ENCODE measurements around the gene CCNA2. TPM values are rescaled to one million over a fixed set of nuclear protein-coding genes. Genes with fewer than 3 reads are reported as not detected.

The CCNA2 gene
- total and polyA plus RNA-seq, 2 donors from 2014 or later: 0.71 to 1.4 TPM

DNA sequence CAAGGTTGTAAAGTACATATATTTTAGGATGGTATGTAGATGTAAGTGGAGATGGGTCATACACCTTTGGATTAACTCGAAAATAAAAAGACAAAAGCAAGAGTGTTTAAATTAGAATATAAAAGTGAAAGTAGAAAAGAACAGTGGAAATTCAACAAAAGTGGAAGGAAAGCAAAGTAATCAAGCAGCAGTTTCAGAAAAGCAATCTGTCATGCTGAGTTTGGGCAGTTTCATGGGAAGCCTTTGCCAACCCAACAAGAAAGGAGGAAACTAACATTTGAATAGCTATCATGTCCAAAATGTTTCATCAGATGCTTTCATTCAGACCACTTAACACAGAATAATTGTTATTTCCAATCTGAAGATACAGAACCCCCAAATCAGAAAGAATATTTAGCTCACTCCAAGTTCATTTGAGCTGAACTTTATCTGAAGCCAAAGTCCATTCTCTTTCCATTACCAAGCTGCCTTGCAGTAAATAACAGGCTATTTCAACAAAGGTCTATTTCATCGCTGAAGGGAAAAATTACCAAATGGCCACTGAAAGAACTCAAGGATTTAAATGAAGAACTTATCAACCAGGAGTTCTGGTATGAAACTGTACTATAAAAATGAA lies 24.4 kb downstream of the CCNA2 start:
- Histone ChIP-seq H3K4me1 (ENCODE audit: control insufficient read depth in 2 of 3, insufficient read depth in 2 of 3, low read depth in 1 of 3, low read length in 3 of 3) (peaks cover 0 to 3% (median 2%) of the 10 kb centered on the region in 3 donors), H3K9me3 (ENCODE audit: control insufficient read depth in 2 of 3, insufficient read depth in 1 of 3, low read length in 3 of 3) (no peaks in the 10 kb centered on the region), H3K9ac (ENCODE audit: low read length in 3 of 3) (no peak overlapping the region), H3K36me3 (ENCODE audit: control insufficient read depth in 2 of 3, insufficient read depth in 3 of 3, low read length in 3 of 3) (no peaks in the 10 kb centered on the region), H3K27ac (ENCODE audit: low read depth in 2 of 2, low read length in 2 of 2) (no peak overlapping the region), H3K27me3 (ENCODE audit: control insufficient read depth, insufficient read depth, low read length) (no peaks in the 10 kb centered on the region), H3K4me3 (ENCODE audit: low read length in 3 of 3) (no peak overlapping the region)
- FAIRE-seq (no peak), DNase-seq (no peak)
- TF ChIP-seq, protein P1, sequence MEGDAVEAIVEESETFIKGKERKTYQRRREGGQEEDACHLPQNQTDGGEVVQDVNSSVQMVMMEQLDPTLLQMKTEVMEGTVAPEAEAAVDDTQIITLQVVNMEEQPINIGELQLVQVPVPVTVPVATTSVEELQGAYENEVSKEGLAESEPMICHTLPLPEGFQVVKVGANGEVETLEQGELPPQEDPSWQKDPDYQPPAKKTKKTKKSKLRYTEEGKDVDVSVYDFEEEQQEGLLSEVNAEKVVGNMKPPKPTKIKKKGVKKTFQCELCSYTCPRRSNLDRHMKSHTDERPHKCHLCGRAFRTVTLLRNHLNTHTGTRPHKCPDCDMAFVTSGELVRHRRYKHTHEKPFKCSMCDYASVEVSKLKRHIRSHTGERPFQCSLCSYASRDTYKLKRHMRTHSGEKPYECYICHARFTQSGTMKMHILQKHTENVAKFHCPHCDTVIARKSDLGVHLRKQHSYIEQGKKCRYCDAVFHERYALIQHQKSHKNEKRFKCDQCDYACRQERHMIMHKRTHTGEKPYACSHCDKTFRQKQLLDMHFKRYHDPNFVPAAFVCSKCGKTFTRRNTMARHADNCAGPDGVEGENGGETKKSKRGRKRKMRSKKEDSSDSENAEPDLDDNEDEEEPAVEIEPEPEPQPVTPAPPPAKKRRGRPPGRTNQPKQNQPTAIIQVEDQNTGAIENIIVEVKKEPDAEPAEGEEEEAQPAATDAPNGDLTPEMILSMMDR (IDR thresholded peaks at IDR 0.05; ENCODE audit: borderline replicate concordance, extremely low read depth, insufficient read depth): no peak
- intact Hi-C loops (cut with DNase I): no loop called here

DNA sequence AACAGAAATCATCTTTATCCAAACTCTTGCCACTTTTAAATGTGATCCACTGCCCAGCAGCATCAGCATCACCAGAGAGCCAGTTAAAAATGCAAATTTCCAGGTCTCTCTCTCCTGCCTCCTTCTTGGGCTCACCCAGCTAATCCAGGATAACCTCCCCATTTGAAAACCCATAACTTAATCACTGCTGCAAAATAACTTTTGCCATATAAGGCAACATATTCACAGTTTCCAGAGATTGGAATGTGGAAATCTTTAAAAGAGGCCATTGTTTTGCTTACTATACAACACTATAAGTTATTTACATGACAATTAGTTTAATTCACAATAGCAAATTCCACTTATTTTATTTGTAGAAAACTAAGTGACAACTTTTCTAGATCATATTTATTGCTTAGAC lies 27.4 kb downstream of the CCNA2 start:
- H3K9ac ChIP-seq (ENCODE audit: low read length in 3 of 3): no peak overlapping the region
- H3K4me1 ChIP-seq (ENCODE audit: control insufficient read depth in 2 of 3, insufficient read depth in 2 of 3, low read depth in 1 of 3, low read length in 3 of 3): no peaks in the 10 kb centered on the region
- no peak overlapping the region for H3K27ac ChIP-seq (ENCODE audit: low read depth in 2 of 2, low read length in 2 of 2)
- FAIRE-seq: no peak
- no peaks in the 10 kb centered on the region for H3K36me3 ChIP-seq (ENCODE audit: control insufficient read depth in 2 of 3, insufficient read depth in 3 of 3, low read length in 3 of 3)
- intact Hi-C loops (cut with DNase I): no loop called here
- TF ChIP-seq, protein P1 (IDR thresholded peaks at IDR 0.05; ENCODE audit: borderline replicate concordance, extremely low read depth, insufficient read depth): no peak
- no peaks in the 10 kb centered on the region for H3K9me3 ChIP-seq (ENCODE audit: control insufficient read depth in 2 of 3, insufficient read depth in 1 of 3, low read length in 3 of 3)
- H3K4me3 ChIP-seq (ENCODE audit: low read length in 3 of 3): no peak overlapping the region
- DNase-seq: no peak
- no peaks in the 10 kb centered on the region for H3K27me3 ChIP-seq (ENCODE audit: control insufficient read depth, insufficient read depth, low read length)

DNA sequence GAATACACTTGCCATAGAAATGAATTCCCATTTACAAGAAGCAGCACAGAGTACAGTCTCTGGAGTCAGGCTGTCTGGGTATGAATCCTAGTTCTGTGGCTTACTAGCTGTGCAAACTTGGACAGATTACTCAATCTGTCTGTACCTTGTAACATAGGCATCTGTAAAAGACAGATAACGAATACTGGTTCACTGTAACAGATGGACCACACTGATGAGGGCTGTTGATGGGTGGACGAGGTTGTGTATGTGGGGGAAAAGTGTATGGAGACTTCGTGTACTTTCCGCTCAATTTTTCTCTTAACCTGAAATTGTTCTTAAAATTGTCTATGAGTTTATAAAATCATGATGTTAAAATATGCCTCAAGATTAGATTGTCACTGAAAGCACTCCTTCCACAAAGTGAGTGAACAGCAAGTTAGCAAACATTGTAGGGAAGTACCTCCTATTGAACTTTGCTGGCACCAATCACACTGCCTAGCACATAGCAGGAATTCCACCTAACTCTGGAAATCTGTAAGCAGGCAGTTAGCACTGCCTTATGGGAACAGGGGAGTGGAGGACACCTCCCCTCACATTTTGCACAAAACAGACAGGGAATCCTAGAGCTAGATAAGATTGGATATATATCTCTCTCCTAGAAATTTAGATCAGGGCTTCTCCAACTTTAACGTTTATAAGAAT lies 29.0 kb downstream of the CCNA2 start:
- TF ChIP-seq, protein P1 (IDR thresholded peaks at IDR 0.05; ENCODE audit: borderline replicate concordance, extremely low read depth, insufficient read depth): no peak
- no peaks in the 10 kb centered on the region for H3K4me1 ChIP-seq (ENCODE audit: control insufficient read depth in 2 of 3, insufficient read depth in 2 of 3, low read depth in 1 of 3, low read length in 3 of 3)
- no peak for DNase-seq
- H3K27ac ChIP-seq (ENCODE audit: low read depth in 2 of 2, low read length in 2 of 2): no peak overlapping the region
- H3K27me3 ChIP-seq (ENCODE audit: control insufficient read depth, insufficient read depth, low read length): no peaks in the 10 kb centered on the region
- intact Hi-C loops (cut with DNase I): no loop called here
- no peaks in the 10 kb centered on the region for H3K36me3 ChIP-seq (ENCODE audit: control insufficient read depth in 2 of 3, insufficient read depth in 3 of 3, low read length in 3 of 3)
- no peak overlapping the region for H3K9ac ChIP-seq (ENCODE audit: low read length in 3 of 3)
- H3K9me3 ChIP-seq (ENCODE audit: control insufficient read depth in 2 of 3, insufficient read depth in 1 of 3, low read length in 3 of 3): no peaks in the 10 kb centered on the region
- H3K4me3 ChIP-seq (ENCODE audit: low read length in 3 of 3): no peak overlapping the region
- no peak for FAIRE-seq
